IMR-90 (cell line): Measurements from ENCODE around the gene IPO7. TPM values are rescaled to one million over a fixed set of nuclear protein-coding genes. Genes with fewer than 3 reads are reported as not detected.

ENCODE experiments used
- ATAC-seq: fragments of 200-7000 bp; cut with Tn5 transposase; 2 replicates; pipeline ENCODE4 v1.9.1; 2020; ENCODE audit warnings: low read depth, mild to moderate bottlenecking, moderate library complexity
- BruUV-seq: library from RNA; stranded (reverse); fragments of 400-500 nt; replicated peaks from 2 replicates; lab custom pipeline; 2021; lab: Mats Ljungman, UMichigan
- CTCF ChIA-PET: fragments of 300-600 bp; formaldehyde crosslinking; extraction: SDS; loops from one replicate; lab custom pipeline; 2021; ENCODE audit warnings: antibody characterized with exemption; lab: Yijun Ruan, JAX
- POLR2A ChIA-PET: fragments of 300-600 bp; sonication (Branson Sonifier 250); formaldehyde crosslinking; loops from one replicate; lab custom pipeline; 2022; ENCODE audit warnings: antibody characterized with exemption; ENCODE audit not compliant: unreplicated experiment; lab: Charles Lee
- DNase-seq: peaks from one replicate; pipeline ENCODE4 v3.0.0; 2013
- H2AFZ ChIP-seq: replicated peaks from 2 replicates; pipeline ENCODE3; 2013; ENCODE audit warnings: low read length, mild to moderate bottlenecking; ENCODE audit not compliant: poor library complexity
- H2AK5ac ChIP-seq: 2 replicates; pipeline ENCODE4 v1.6.1; 2013; ENCODE audit warnings: low read depth, low read length, inconsistent platforms
- H2AK9ac ChIP-seq: replicated peaks from 2 replicates; pipeline ENCODE3; 2013; ENCODE audit warnings: mild to moderate bottlenecking, low read depth, low read length, moderate library complexity; ENCODE audit not compliant: poor library complexity
- H2BK120ac ChIP-seq: 2 replicates; pipeline ENCODE4 v1.6.1; 2013; ENCODE audit warnings: low read depth, low read length, inconsistent platforms
- H2BK15ac ChIP-seq: 3 replicates; pipeline ENCODE4 v1.6.1; 2013; ENCODE audit warnings: low read depth, low read length, inconsistent platforms
- H2BK20ac ChIP-seq: 2 replicates; pipeline ENCODE4 v1.6.1; 2013; ENCODE audit warnings: low read depth, mild to moderate bottlenecking, inconsistent platforms, low read length, moderate library complexity
- H2BK5ac ChIP-seq: 2 replicates; pipeline ENCODE4 v1.6.1; 2013; ENCODE audit warnings: mild to moderate bottlenecking, low read depth, low read length, inconsistent platforms; ENCODE audit not compliant: poor library complexity, severe bottlenecking
- H3K14ac ChIP-seq: replicated peaks from 2 replicates; pipeline ENCODE4 v1.6.1; 2013; ENCODE audit warnings: low read depth, low read length, inconsistent platforms
- H3K18ac ChIP-seq: 2 replicates; pipeline ENCODE4 v1.6.1; 2013; ENCODE audit warnings: low read depth, low read length, control low read depth
- H3K23ac ChIP-seq: 2 replicates; pipeline ENCODE4 v1.6.1; 2013; ENCODE audit warnings: low read depth, low read length, inconsistent platforms
- H3K27ac ChIP-seq: 2 replicates; pipeline ENCODE4 v1.5.1; 2013; ENCODE audit warnings: mild to moderate bottlenecking, control low read depth, low read length; ENCODE audit not compliant: insufficient read depth
- H3K27me3 ChIP-seq: 2 replicates; pipeline ENCODE4 v1.6.1; 2013; ENCODE audit warnings: low read length; ENCODE audit not compliant: control insufficient read depth, insufficient read depth
- H3K36me3 ChIP-seq: 2 replicates; pipeline ENCODE4 v1.6.1; 2013; ENCODE audit warnings: low read length, mixed read lengths; ENCODE audit not compliant: control insufficient read depth, insufficient read depth
- H3K4ac ChIP-seq: 2 replicates; pipeline ENCODE4 v1.6.1; 2013; ENCODE audit warnings: low read depth, low read length, inconsistent platforms
- H3K4me1 ChIP-seq: 2 replicates; pipeline ENCODE4 v1.6.1; 2013; ENCODE audit warnings: low read length, mixed read lengths; ENCODE audit not compliant: control insufficient read depth, insufficient read depth
- H3K4me2 ChIP-seq: 2 replicates; pipeline ENCODE4 v1.6.1; 2013; ENCODE audit warnings: low read depth, mild to moderate bottlenecking, control low read depth, low read length, moderate library complexity
- H3K4me3 ChIP-seq: 2 replicates; pipeline ENCODE4 v1.5.1; 2013; ENCODE audit warnings: low read depth, mild to moderate bottlenecking, control low read depth, low read length, moderate library complexity; ENCODE audit not compliant: insufficient read depth
- H3K56ac ChIP-seq: 2 replicates; pipeline ENCODE4 v1.6.1; 2013; ENCODE audit warnings: low read length, inconsistent platforms; ENCODE audit not compliant: insufficient read depth; ENCODE audit errors: extremely low read depth
- H3K79me1 ChIP-seq, 2 experiments: 2 replicates each; pipeline ENCODE4 v1.6.1; 2013; ENCODE audit warnings: low read length in 2 of 2, inconsistent platforms in 1 of 2, low read depth in 1 of 2
- H3K9ac ChIP-seq: 2 replicates; pipeline ENCODE4 v1.6.1; 2013; ENCODE audit warnings: low read depth, low read length, control low read depth
- H3K9me1 ChIP-seq: 2 replicates; pipeline ENCODE4 v1.6.1; 2013; ENCODE audit warnings: low read length, inconsistent platforms; ENCODE audit not compliant: insufficient read depth
- H3K9me3 ChIP-seq: 2 replicates; pipeline ENCODE4 v1.6.1; 2013; ENCODE audit warnings: low read length; ENCODE audit not compliant: control insufficient read depth, insufficient read depth
- H4K20me1 ChIP-seq: 2 replicates; pipeline ENCODE4 v1.6.1; 2013; ENCODE audit warnings: low read length, inconsistent platforms; ENCODE audit not compliant: insufficient read depth
- H4K5ac ChIP-seq: 2 replicates; pipeline ENCODE4 v1.6.1; 2013; ENCODE audit warnings: mild to moderate bottlenecking, low read depth, low read length, control low read depth
- H4K8ac ChIP-seq, 2 experiments: 2 replicates each; pipeline ENCODE4 v1.6.1; 2013; ENCODE audit warnings: low read depth in 2 of 2, low read length in 2 of 2, control low read depth in 1 of 2, inconsistent platforms in 1 of 2
- H4K91ac ChIP-seq: 2 replicates; pipeline ENCODE4 v1.6.1; 2013; ENCODE audit warnings: low read depth, low read length, inconsistent platforms; ENCODE audit not compliant: insufficient read depth
- BHLHE40 ChIP-seq: fragments of 150-350 bp; IDR thresholded peaks from 2 replicates; pipeline ENCODE4 v1.6.1; 2016; ENCODE audit warnings: mild to moderate bottlenecking, low read depth, low read length
- CEBPB ChIP-seq: IDR thresholded peaks from 2 replicates; pipeline ENCODE4 v1.6.1; 2012; ENCODE audit warnings: low read depth, low read length, improper control_type of control experiment
- CHD1 ChIP-seq: IDR thresholded peaks from 2 replicates; pipeline ENCODE4 v1.6.1; 2012; ENCODE audit warnings: low read depth, low read length, improper control_type of control experiment
- FOS ChIP-seq: fragments of 150-350 bp; IDR thresholded peaks from 2 replicates; pipeline ENCODE4 v1.6.1; 2016; ENCODE audit warnings: low read depth, low read length
- MAFK ChIP-seq: IDR thresholded peaks from 2 replicates; pipeline ENCODE4 v1.6.1; 2012; ENCODE audit warnings: low read depth, low read length, improper control_type of control experiment
- MAZ ChIP-seq: IDR thresholded peaks from 2 replicates; pipeline ENCODE4 v1.6.1; 2012; ENCODE audit warnings: low read depth, mild to moderate bottlenecking, low read length, improper control_type of control experiment, moderate library complexity, borderline replicate concordance
- MXI1 ChIP-seq: IDR thresholded peaks from 2 replicates; pipeline ENCODE4 v1.6.1; 2012; ENCODE audit warnings: low read depth, mild to moderate bottlenecking, low read length, moderate library complexity, borderline replicate concordance
- NFE2L2 ChIP-seq: fragments of 150-350 bp; IDR thresholded peaks from 2 replicates; pipeline ENCODE4 v1.6.1; 2016; ENCODE audit warnings: low read depth, mild to moderate bottlenecking, low read length
- RAD21 ChIP-seq: IDR thresholded peaks from 2 replicates; pipeline ENCODE4 v1.6.1; 2012; ENCODE audit warnings: low read length, improper control_type of control experiment
- RFX5 ChIP-seq: IDR thresholded peaks from 2 replicates; pipeline ENCODE4 v1.8.0; 2012; ENCODE audit warnings: low read depth, mild to moderate bottlenecking, low read length, moderate library complexity
- SMC3 ChIP-seq: fragments of 150-350 bp; IDR thresholded peaks from 2 replicates; pipeline ENCODE4 v1.6.1; 2016; ENCODE audit warnings: low read depth, mild to moderate bottlenecking, antibody characterized with exemption, low read length, moderate library complexity
- dilution Hi-C: fragments of 300-500 bp; cut with HindIII; formaldehyde crosslinking; loops from one replicate; pipeline ENCODE4 v1.14.3; 2018; ENCODE audit warnings: low sequenced_read_pairs; ENCODE audit not compliant: unreplicated experiment
- in situ Hi-C: fragments of 300-500 bp; cut with MboI; formaldehyde crosslinking; loops from 3 replicates; pipeline ENCODE4 v1.14.3; 2019; ENCODE audit warnings: low sequenced_read_pairs, inconsistent platforms, mixed read lengths
- intact Hi-C: fragments of 100-400 bp; cut with micrococcal nuclease; formaldehyde crosslinking; loops from 2 replicates; pipeline ENCODE4 v1.10.0; 2022
- polyA plus RNA-seq, 3 experiments: library from polyadenylated mRNA; depleted of rRNA; stranded (reverse); fragments of >200 nt; gene quantifications; 2 replicates each; pipeline ENCODE4 v1.2.3, GENCODE V29; 2012; ENCODE audit warnings: low replicate concordance in 1 of 3
- total RNA-seq: library from RNA; depleted of rRNA; stranded (reverse); fragments of >200 nt; gene quantifications from 2 replicates; pipeline ENCODE4 v1.2.3, GENCODE V29; 2012
- TF ChIP-seq, protein P1 (sequence below): conservative IDR thresholded peaks from 2 replicates; pipeline ENCODE4 v1.5.1; 2012; ENCODE audit warnings: mild to moderate bottlenecking, low read depth, low read length, improper control_type of control experiment
- TF ChIP-seq, protein P2 (sequence below): fragments of 150-350 bp; IDR thresholded peaks from 2 replicates; pipeline ENCODE4 v1.6.1; 2016; ENCODE audit warnings: low read depth, mild to moderate bottlenecking, low read length, moderate library complexity, borderline replicate concordance

IPO7 gene
- total and polyA plus RNA-seq, 2 of the 4 experiments (the other 2 are of a cell fraction), result 40.6 to 110 TPM

DNA sequence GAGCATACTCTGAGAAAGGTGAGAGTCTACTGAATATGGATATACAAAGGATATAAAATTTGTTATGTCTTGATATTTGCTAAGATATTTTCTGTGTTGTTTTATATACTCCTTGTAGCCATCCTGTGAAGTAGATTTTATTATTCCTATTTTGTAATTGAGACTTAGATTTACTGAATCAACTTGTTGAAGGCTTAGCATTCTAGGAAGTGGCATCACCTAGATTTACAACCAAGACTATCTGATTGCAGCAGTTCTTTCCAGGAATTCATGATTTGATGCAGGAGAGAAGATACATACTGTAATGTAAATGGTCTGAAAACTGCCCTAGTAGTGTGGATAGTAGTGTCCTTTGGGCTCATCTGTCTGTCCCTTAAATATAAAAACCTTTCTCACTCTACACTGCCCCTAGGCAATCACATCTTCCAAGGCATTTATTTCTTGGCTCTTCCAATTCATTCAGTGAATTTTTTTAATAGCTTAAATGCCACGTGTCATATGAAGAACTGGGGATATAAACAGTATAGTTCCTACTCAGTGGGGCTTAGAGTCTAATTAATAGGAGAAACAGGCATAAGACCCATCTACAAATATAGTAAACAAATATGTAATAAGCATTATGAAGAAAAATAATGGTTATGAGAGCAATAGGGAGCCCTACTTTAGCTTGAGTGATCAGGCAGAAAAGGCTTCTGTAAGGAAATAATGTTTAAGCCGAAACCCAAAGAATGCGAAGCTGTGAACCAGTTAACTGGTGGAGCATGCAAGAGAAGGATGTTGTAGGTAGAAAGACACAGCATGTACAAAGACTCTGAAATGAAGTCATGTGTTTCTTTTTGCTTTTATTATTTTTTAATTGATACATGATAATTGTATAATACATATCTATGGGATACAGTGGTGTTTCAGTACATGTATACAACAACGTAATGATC lies 13.6 kb downstream of the IPO7 start (continued):
- TF ChIP-seq MXI1 (no peak), CEBPB (no peak), MAFK (no peak)

DNA sequence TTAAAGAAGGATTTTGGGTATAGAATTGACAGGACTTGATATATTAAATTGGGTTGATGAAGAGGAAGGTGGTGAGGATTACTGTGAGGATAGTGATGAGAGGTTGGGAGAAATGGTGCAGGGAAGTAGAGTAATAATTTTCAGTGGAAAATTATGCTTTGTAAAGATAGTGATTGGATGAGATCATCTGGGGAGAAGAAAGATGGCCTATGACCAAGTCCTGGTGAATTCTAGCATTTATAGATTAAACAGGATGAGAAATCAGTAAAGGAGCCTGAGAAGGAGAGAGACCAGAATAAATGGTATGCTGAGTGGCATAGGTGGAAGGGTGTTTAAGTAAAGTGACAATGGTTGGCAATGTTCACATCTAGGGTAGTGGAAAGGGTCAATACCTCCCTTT lies 15.0 kb downstream of the IPO7 start:
- no peak overlapping the region for H4K91ac ChIP-seq
- H3K4ac ChIP-seq, result no peak overlapping the region
- no peaks in the 10 kb centered on the region for H3K9me3 ChIP-seq
- no peak overlapping the region for H2BK120ac ChIP-seq
- H2BK15ac ChIP-seq, result no peak overlapping the region
- H3K9ac ChIP-seq, result no peak overlapping the region
- dilution Hi-C loops, result no loop called here
- no peak overlapping the region for H3K14ac ChIP-seq
- no peak overlapping the region for H2AK5ac ChIP-seq
- peak overlapping the region; percentile 39; the same call in 1 of the 2 replicates for H3K23ac ChIP-seq
- 0 out of 2 replicates have a peak overlapping the region, but pooled peaks have one; percentile 69 for H4K5ac ChIP-seq
- peaks cover 70% of the 10 kb centered on the region for H4K20me1 ChIP-seq
- DNase-seq (peak; percentile 63), ATAC-seq (peak; percentile 81)
- H3K4me2 ChIP-seq, result peak overlapping the region; percentile 78; the same call in 1 of the 2 replicates
- H3K79me1 ChIP-seq, result peaks cover 2 to 22% of the 10 kb centered on the region in 2 experiments
- no peak overlapping the region for H2BK20ac ChIP-seq
- CTCF ChIA-PET, result interaction anchor here (1.6 kb wide), 1 partner anchor 11 kb away, joined by 6 read pairs; no protein-coding TSS in a partner anchor
- peaks cover 7% of the 10 kb centered on the region for H3K9me1 ChIP-seq
- H3K18ac ChIP-seq, result no peak overlapping the region; the same call in 1 of the 2 replicates
- no TSS peak for BruUV-seq
- no peak overlapping the region for H3K27ac ChIP-seq
- no peak overlapping the region for H3K56ac ChIP-seq
- H2AK9ac ChIP-seq, result no peak overlapping the region
- in situ Hi-C loops, result no loop called here
- H3K27me3 ChIP-seq, result no peaks in the 10 kb centered on the region
- intact Hi-C loops, result no loop called here
- H3K36me3 ChIP-seq, result peaks cover 3% of the 10 kb centered on the region
- H4K8ac ChIP-seq, result no peak overlapping the region
- no peak overlapping the region for H2AFZ ChIP-seq
- no peak overlapping the region for H3K4me3 ChIP-seq
- peaks cover 5% of the 10 kb centered on the region; the same call in 1 of the 2 replicates for H3K4me1 ChIP-seq
- H2BK5ac ChIP-seq, result no peak overlapping the region
- POLR2A ChIA-PET, result no interaction called here
- TF ChIP-seq MAZ (no peak), RFX5 (no peak), RAD21 (no peak), SMC3 (no peak), BHLHE40 (no peak), MXI1 (no peak), MAFK (no peak), NFE2L2 (no peak), FOS (no peak), CHD1 (no peak), CEBPB (no peak)
- TF ChIP-seq, protein P1, sequence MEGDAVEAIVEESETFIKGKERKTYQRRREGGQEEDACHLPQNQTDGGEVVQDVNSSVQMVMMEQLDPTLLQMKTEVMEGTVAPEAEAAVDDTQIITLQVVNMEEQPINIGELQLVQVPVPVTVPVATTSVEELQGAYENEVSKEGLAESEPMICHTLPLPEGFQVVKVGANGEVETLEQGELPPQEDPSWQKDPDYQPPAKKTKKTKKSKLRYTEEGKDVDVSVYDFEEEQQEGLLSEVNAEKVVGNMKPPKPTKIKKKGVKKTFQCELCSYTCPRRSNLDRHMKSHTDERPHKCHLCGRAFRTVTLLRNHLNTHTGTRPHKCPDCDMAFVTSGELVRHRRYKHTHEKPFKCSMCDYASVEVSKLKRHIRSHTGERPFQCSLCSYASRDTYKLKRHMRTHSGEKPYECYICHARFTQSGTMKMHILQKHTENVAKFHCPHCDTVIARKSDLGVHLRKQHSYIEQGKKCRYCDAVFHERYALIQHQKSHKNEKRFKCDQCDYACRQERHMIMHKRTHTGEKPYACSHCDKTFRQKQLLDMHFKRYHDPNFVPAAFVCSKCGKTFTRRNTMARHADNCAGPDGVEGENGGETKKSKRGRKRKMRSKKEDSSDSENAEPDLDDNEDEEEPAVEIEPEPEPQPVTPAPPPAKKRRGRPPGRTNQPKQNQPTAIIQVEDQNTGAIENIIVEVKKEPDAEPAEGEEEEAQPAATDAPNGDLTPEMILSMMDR, result no peak
- TF ChIP-seq, protein P2, sequence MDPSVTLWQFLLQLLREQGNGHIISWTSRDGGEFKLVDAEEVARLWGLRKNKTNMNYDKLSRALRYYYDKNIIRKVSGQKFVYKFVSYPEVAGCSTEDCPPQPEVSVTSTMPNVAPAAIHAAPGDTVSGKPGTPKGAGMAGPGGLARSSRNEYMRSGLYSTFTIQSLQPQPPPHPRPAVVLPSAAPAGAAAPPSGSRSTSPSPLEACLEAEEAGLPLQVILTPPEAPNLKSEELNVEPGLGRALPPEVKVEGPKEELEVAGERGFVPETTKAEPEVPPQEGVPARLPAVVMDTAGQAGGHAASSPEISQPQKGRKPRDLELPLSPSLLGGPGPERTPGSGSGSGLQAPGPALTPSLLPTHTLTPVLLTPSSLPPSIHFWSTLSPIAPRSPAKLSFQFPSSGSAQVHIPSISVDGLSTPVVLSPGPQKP, result no peak
